GM12878 (cell line): ENCODE data around the gene C21orf91. TPM values are rescaled to one million over a fixed set of nuclear protein-coding genes. Genes with fewer than 3 reads are reported as not detected.

Experiments
- ATAC-seq: fragments of 200-7000 bp; cut with Tn5 transposase; 3 replicates; pipeline ENCODE4 v1.9.1; 2020; ENCODE audit warnings: mild to moderate bottlenecking, moderate library complexity
- BruUV-seq: library from RNA; stranded (reverse); fragments of 400-500 nt; replicated peaks from 2 replicates; lab custom pipeline; 2021; lab: Mats Ljungman, UMichigan
- CTCF ChIA-PET: fragments of 300-600 bp; sonication (Branson Sonifier 250); formaldehyde crosslinking; extraction: SDS; loops from one replicate; lab custom pipeline; 2021; ENCODE audit warnings: inconsistent platforms; lab: Yijun Ruan, JAX
- POLR2A ChIA-PET: fragments of 350-600 bp; formaldehyde crosslinking; extraction: SDS; loops from one replicate; lab custom pipeline; 2021; ENCODE audit warnings: inconsistent platforms; lab: Charles Lee
- RAD21 ChIA-PET: fragments of 300-600 bp; sonication (Branson Sonifier 250); formaldehyde crosslinking; loops from one replicate; lab custom pipeline; 2023; ENCODE audit warnings: antibody characterized with exemption; ENCODE audit not compliant: unreplicated experiment; lab: Charles Lee
- SMC1A ChIA-PET: fragments of 300-600 bp; sonication (Branson Sonifier 250); formaldehyde crosslinking; loops from one replicate; lab custom pipeline; 2023; ENCODE audit not compliant: unreplicated experiment, uncharacterized antibody; lab: Charles Lee
- DNase-seq: peaks from one replicate; pipeline ENCODE4 v3.0.0-alpha.2; 2011; ENCODE audit warnings: low read depth, low spot score
- FAIRE-seq: peaks from 3 replicates; lab custom pipeline; 2011; peaks lifted over from hg19 to GRCh38; lab: Jason Lieb, UNC
- H2AFZ ChIP-seq: 2 replicates; pipeline ENCODE4 v1.6.0; 2011; ENCODE audit warnings: low read depth, low read length, control low read depth; ENCODE audit not compliant: control insufficient read depth
- H3K27ac ChIP-seq: 2 replicates; pipeline ENCODE4 v1.5.1; 2011; ENCODE audit warnings: control low read depth; ENCODE audit not compliant: control insufficient read depth, insufficient read depth
- H3K27me3 ChIP-seq, 2 experiments: replicated peaks in 1 of 2; 2 replicates each; pipeline versions ENCODE4 v1.6.0 to v1.6.1; 2011; ENCODE audit warnings: low read length in 1 of 2; ENCODE audit not compliant: control insufficient read depth in 2 of 2, insufficient read depth in 2 of 2
- H3K36me3 ChIP-seq, 2 experiments: 2 replicates each; pipeline ENCODE4 v1.5.1; 2011; ENCODE audit warnings: low read length in 1 of 2; ENCODE audit not compliant: control insufficient read depth in 2 of 2, insufficient read depth in 2 of 2
- H3K4me1 ChIP-seq: 2 replicates; pipeline ENCODE4 v1.6.1; 2011; ENCODE audit warnings: mild to moderate bottlenecking, low read length, moderate library complexity, mixed read lengths; ENCODE audit not compliant: control insufficient read depth, insufficient read depth
- H3K4me2 ChIP-seq: 2 replicates; pipeline ENCODE4 v1.6.0; 2011; ENCODE audit warnings: control low read depth; ENCODE audit not compliant: control insufficient read depth, insufficient read depth
- H3K4me3 ChIP-seq: fragments of 200-600 bp; sonication (generic); 2 replicates; pipeline ENCODE4 v1.5.1; 2016
- H3K79me2 ChIP-seq: 2 replicates; pipeline ENCODE4 v1.6.0; 2011; ENCODE audit warnings: low read length; ENCODE audit not compliant: control insufficient read depth, insufficient read depth
- H3K9ac ChIP-seq: 2 replicates; pipeline ENCODE4 v1.8.0; 2011; ENCODE audit warnings: low read length, control low read depth, mixed read lengths; ENCODE audit not compliant: control insufficient read depth, insufficient read depth
- H3K9me3 ChIP-seq: replicated peaks from 3 replicates; pipeline ENCODE4 v1.5.1; 2011; ENCODE audit warnings: mild to moderate bottlenecking, low read length; ENCODE audit not compliant: control insufficient read depth, insufficient read depth
- H4K20me1 ChIP-seq: 2 replicates; pipeline ENCODE4 v1.6.0; 2011; ENCODE audit not compliant: control insufficient read depth, insufficient read depth
- GABPA ChIP-seq: IDR thresholded peaks from 2 replicates; pipeline ENCODE4 v1.6.1; 2014; ENCODE audit warnings: antibody characterized with exemption, low read depth, mild to moderate bottlenecking, inconsistent platforms
- ZBTB33 ChIP-seq: fragments of 450-650 bp; IDR thresholded peaks from 2 replicates; pipeline ENCODE4 v1.6.1; 2017; ENCODE audit warnings: mild to moderate bottlenecking
- WGBS: methylation state at CpG from one replicate; pipeline ENCODE4 v1.1.6; 2016; ENCODE audit warnings: low lambda C conversion rate; ENCODE audit not compliant: insufficient replicate concordance, insufficient coverage; ENCODE audit errors: missing lambda C conversion rate; 5-methylcytosine and 5-hydroxymethylcytosine counted together
- in situ Hi-C: fragments of 300-500 bp; cut with MboI; formaldehyde crosslinking; loops from 9 replicates; pipeline ENCODE4 v1.14.3; 2018; ENCODE audit warnings: mixed read lengths
- intact Hi-C: fragments of 100-400 bp; cut with micrococcal nuclease; formaldehyde crosslinking; loops from one replicate; pipeline ENCODE4 v1.14.2; 2022; ENCODE audit not compliant: unreplicated experiment
- polyA plus RNA-seq, 11 experiments: library from polyadenylated mRNA; depleted of rRNA in 4 of 11; unstranded in 6 of 11; stranded (reverse) in 5 of 11; fragments of >200 nt; fragmentation: Nextera tagmentation in 4 of 11; fragmentation: Illumina TruSeq in 1 of 11; extraction: Ambion mirVana in 4 of 11; extraction: Trizol in 1 of 11; gene quantifications; 1 replicate in 1 of 11; 2 replicates in 10 of 11; pipeline versions ENCODE4 v1.2.1 to v1.2.3, GENCODE V29; 2011 to 2016; ENCODE audit warnings: inconsistent platforms in 2 of 11, missing spikeins in 2 of 11, low read depth in 1 of 11
- total RNA-seq, 4 experiments: library from RNA; depleted of rRNA in 3 of 4; stranded (reverse); fragments of >200 nt in 3 of 4; fragmentation: Illumina TruSeq in 1 of 4; extraction: Trizol in 1 of 4; gene quantifications; 2 replicates each; pipeline versions ENCODE4 v1.2.1 to v1.2.3, GENCODE V29; 2013 to 2021

The C21orf91 gene
- total and polyA plus RNA-seq, 10 of the 15 experiments (the other 5 are each of a cell fraction or from before 2014, with no cell fraction given) = 9.3 to 40.3 (median 29.8) TPM

DNA sequence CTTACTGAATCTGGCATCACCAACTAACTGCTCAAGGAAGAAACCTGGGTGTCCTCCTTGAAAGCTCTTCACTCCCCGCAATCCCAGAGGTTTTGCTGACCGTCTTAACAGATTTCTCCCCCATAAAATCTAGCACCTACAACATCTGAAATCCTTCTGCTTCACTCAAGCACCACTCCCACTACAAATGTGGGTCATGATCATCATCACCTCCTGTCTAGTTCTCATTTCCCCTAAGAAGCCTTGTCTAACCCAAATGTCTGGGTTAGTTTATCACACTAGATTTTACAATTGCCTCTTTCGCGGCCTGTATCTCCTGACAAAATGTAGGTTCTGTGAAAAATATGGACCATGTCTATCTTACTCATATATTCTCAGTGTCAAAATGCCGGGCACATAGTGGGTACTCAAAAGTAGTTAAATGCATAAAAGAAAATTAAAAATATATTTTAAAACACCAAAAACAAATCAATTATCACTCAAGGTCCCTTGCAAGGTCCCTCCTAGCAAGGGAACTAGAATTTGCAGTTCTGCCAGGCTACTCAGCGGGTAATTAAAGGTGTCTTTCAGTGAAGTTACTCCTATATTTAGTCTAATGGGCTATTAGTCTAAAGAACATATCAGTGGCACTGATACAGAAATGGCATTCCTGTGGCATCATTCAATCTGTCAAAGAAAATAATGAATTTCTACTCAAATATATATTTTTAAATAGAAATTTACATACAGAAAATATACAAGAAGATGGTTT, 19.6 kb downstream of the C21orf91 start:
- no peaks in the 10 kb centered on the region for H4K20me1 ChIP-seq
- no peak overlapping the region for H3K4me3 ChIP-seq
- H3K27ac ChIP-seq = no peak overlapping the region
- peaks cover 1 to 18% of the 10 kb centered on the region in 2 experiments; a peak in 3 of 4 replicates for H3K36me3 ChIP-seq
- 0 out of 2 replicates have a peak, but pooled peaks have one; percentile 53 for TF ChIP-seq ZBTB33
- TF ChIP-seq GABPA = no peak
- intact Hi-C loops (no loop called here), in situ Hi-C loops (no loop called here)
- no peak overlapping the region for H2AFZ ChIP-seq
- ChIA-PET CTCF (interaction anchor here (0.9 to 1.8 kb wide), 3 partner anchors 10 to 111 kb away, joined by 3 to 6 read pairs (median 4); no protein-coding TSS in a partner anchor), RAD21 (interaction anchor here (0.8 to 3.2 kb wide), 9 partner anchors 11 to 118 kb away, joined by 3 to 17 read pairs (median 6); partner anchors contain the start of gene C21orf91), SMC1A (interaction anchor here (0.6 to 3.0 kb wide), 13 partner anchors 11 to 126 kb away, joined by 3 to 37 read pairs (median 4); no protein-coding TSS in a partner anchor), POLR2A (interaction anchor here (1.0 to 1.5 kb wide), 4 partner anchors 9 to 20 kb away, joined by 3 to 6 read pairs (median 4); partner anchors contain the start of gene C21orf91)
- peaks cover 10% of the 10 kb centered on the region for H3K4me1 ChIP-seq
- no peak for FAIRE-seq
- no TSS peak for BruUV-seq
- H3K9ac ChIP-seq = no peak overlapping the region
- H3K27me3 ChIP-seq = no peaks in the 10 kb centered on the region
- H3K9me3 ChIP-seq = no peaks in the 10 kb centered on the region; the same call in 2 of the 3 replicates
- peaks cover 45% of the 10 kb centered on the region for H3K79me2 ChIP-seq
- no peak for DNase-seq
- no peak for ATAC-seq
- 98% methylated on average over 6 of the region's 6 CpGs for WGBS
- no peak overlapping the region for H3K4me2 ChIP-seq
